K562 (cell line): Measurements from ENCODE around the gene SLC25A36. TPM values are rescaled to one million over a fixed set of nuclear protein-coding genes. Genes with fewer than 3 reads are reported as not detected.

ENCODE experiments used
- ATAC-seq: fragments of 200-7000 bp; cut with Tn5 transposase; 3 replicates; pipeline ENCODE4 v1.9.1; 2020; ENCODE audit warnings: moderate library complexity
- BruUV-seq: library from RNA; stranded (reverse); fragments of 400-500 nt; replicated peaks from 2 replicates; lab custom pipeline; 2021; lab: Mats Ljungman, UMichigan
- CTCF ChIA-PET: fragments of 300-600 bp; formaldehyde crosslinking; extraction: SDS; loops from one replicate; lab custom pipeline; 2021; ENCODE audit warnings: low intra/inter-chr PET ratio; lab: Yijun Ruan, JAX
- POLR2A ChIA-PET: fragments of 300-600, 350-650 bp; sonication (Branson Sonifier 250); formaldehyde crosslinking; extraction: SDS; loops from one replicate; lab custom pipeline; 2021; ENCODE audit warnings: antibody characterized with exemption, inconsistent platforms; lab: Yijun Ruan, JAX
- DNase-seq, 4 experiments: peaks; one replicate each; pipeline versions ENCODE4 v3.0.0 to v3.0.0-alpha.2; 2011 to 2018; ENCODE audit warnings: low spot score in 3 of 4, mixed read lengths in 3 of 4; ENCODE audit errors: extremely low read depth in 1 of 4
- FAIRE-seq: peaks from 2 replicates; lab custom pipeline; 2011; peaks lifted over from hg19 to GRCh38; lab: Jason Lieb, UNC
- H2AFZ ChIP-seq: 2 replicates; pipeline ENCODE4 v1.6.0; 2011; ENCODE audit warnings: low read depth, low read length, control low read depth, inconsistent platforms
- H3K27ac ChIP-seq: fragments of 200-600 bp; 3 replicates; pipeline ENCODE4 v1.8.0; 2011; ENCODE audit warnings: low read depth, mild to moderate bottlenecking, control low read depth, inconsistent platforms, low read length, moderate library complexity, mixed read lengths; ENCODE audit errors: extremely low read depth
- H3K27me3 ChIP-seq, 2 experiments: fragments of 300-600 bp in 1 of 2; 2 replicates in 1 of 2; 3 replicates in 1 of 2; pipeline versions ENCODE4 v1.6.0 to v1.8.0; 2011; ENCODE audit warnings: inconsistent platforms in 2 of 2, low read length in 2 of 2, mild to moderate bottlenecking in 1 of 2, mixed read lengths in 1 of 2, moderate library complexity in 1 of 2; ENCODE audit not compliant: control insufficient read depth in 2 of 2, insufficient read depth in 2 of 2
- H3K36me3 ChIP-seq: fragments of 300-600 bp; 3 replicates; pipeline ENCODE4 v1.8.0; 2011; ENCODE audit warnings: mild to moderate bottlenecking, low read length, inconsistent platforms; ENCODE audit not compliant: control insufficient read depth, insufficient read depth
- H3K4me1 ChIP-seq, 2 experiments: fragments of 200-600 bp in 1 of 2; replicated peaks in 1 of 2; 2 replicates in 1 of 2; 3 replicates in 1 of 2; pipeline versions ENCODE4 v1.5.1 to v1.8.0; 2011; ENCODE audit warnings: inconsistent platforms in 2 of 2, low read length in 2 of 2, mild to moderate bottlenecking in 1 of 2, mixed read lengths in 1 of 2, moderate library complexity in 1 of 2; ENCODE audit not compliant: control insufficient read depth in 2 of 2, insufficient read depth in 2 of 2
- H3K4me2 ChIP-seq: 2 replicates; pipeline ENCODE4 v1.6.1; 2011; ENCODE audit warnings: low read length, control low read depth, inconsistent platforms, mixed read lengths; ENCODE audit not compliant: insufficient read depth
- H3K4me3 ChIP-seq: fragments of 200-600 bp; sonication (generic), shearing (Covaris generic); 2 replicates; pipeline ENCODE4 v1.5.1; 2016; ENCODE audit warnings: control low read depth, inconsistent platforms
- H3K79me2 ChIP-seq: fragments of 200-600 bp; 3 replicates; pipeline ENCODE4 v1.8.0; 2011; ENCODE audit warnings: low read length, inconsistent platforms; ENCODE audit not compliant: control insufficient read depth, insufficient read depth
- H3K9ac ChIP-seq, 2 experiments: 2 replicates each; pipeline versions ENCODE4 v1.6.0 to v1.6.1; 2011; ENCODE audit warnings: low read depth in 2 of 2, low read length in 2 of 2, control low read depth in 1 of 2, inconsistent platforms in 1 of 2, mild to moderate bottlenecking in 1 of 2, mixed read lengths in 1 of 2; ENCODE audit not compliant: insufficient read depth in 1 of 2
- H3K9me1 ChIP-seq: one replicate; pipeline ENCODE4 v1.6.0; 2011; ENCODE audit warnings: inconsistent platforms, mild to moderate bottlenecking, low read length, moderate library complexity; ENCODE audit not compliant: control insufficient read depth, insufficient read depth
- H3K9me3 ChIP-seq: replicated peaks from 2 replicates; pipeline ENCODE4 v1.5.1; 2011; ENCODE audit warnings: low read depth, low read length, inconsistent platforms; ENCODE audit not compliant: control insufficient read depth, insufficient read depth
- H4K20me1 ChIP-seq: replicated peaks from 2 replicates; pipeline ENCODE4 v1.6.1; 2011; ENCODE audit warnings: low read length, inconsistent platforms, mixed read lengths; ENCODE audit not compliant: control insufficient read depth, insufficient read depth
- CBX3 ChIP-seq, 2 experiments: IDR thresholded peaks; 1 replicate in 1 of 2; 2 replicates in 1 of 2; pipeline ENCODE4 v1.6.1; 2012; ENCODE audit warnings: inconsistent platforms in 2 of 2, low read length in 2 of 2, borderline replicate concordance in 1 of 2, control low read depth in 1 of 2
- ESRRB ChIP-seq: fragments of 250-450 bp; sonication (Bioruptor Pico); IDR thresholded peaks from 2 replicates; pipeline ENCODE4 v1.5.0; 2020; ENCODE audit warnings: mild to moderate bottlenecking, moderate library complexity, borderline replicate concordance
- HDAC8 ChIP-seq: fragments of 450-650 bp; IDR thresholded peaks from 2 replicates; pipeline ENCODE4 v1.6.1; 2016; ENCODE audit warnings: mild to moderate bottlenecking, missing genetic modification characterization, moderate library complexity, missing compliant biosample characterization
- HOXB6 ChIP-seq: fragments of 250-450 bp; sonication (Bioruptor Pico); IDR thresholded peaks from 2 replicates; pipeline ENCODE4 v1.5.1; 2022; ENCODE audit warnings: mild to moderate bottlenecking, borderline replicate concordance
- TAL1 ChIP-seq: fragments of 450-650 bp; IDR thresholded peaks from 2 replicates; pipeline ENCODE4 v1.6.1; 2016; ENCODE audit warnings: mild to moderate bottlenecking
- THRA ChIP-seq: fragments of 450-650 bp; IDR thresholded peaks from 2 replicates; pipeline ENCODE4 v1.6.1; 2017; ENCODE audit warnings: mild to moderate bottlenecking, moderate library complexity
- ZNF253 ChIP-seq: fragments of 250-450 bp; sonication (Bioruptor Pico); conservative IDR thresholded peaks from 2 replicates; pipeline ENCODE4 v1.6.1; 2021; ENCODE audit warnings: mild to moderate bottlenecking
- WGBS: fragments of 100-300 bp; shearing (Covaris generic); methylation state at CpG from one replicate; pipeline ENCODE4 v1.1.6; 2016; ENCODE audit warnings: low coverage, mixed read lengths; ENCODE audit not compliant: insufficient coverage; ENCODE audit errors: missing lambda C conversion rate; 5-methylcytosine and 5-hydroxymethylcytosine counted together
- in situ Hi-C: fragments of 300-500 bp; cut with MboI; formaldehyde crosslinking; loops from 4 replicates; pipeline ENCODE4 v1.15.0; 2018; ENCODE audit warnings: inconsistent platforms, mixed read lengths
- intact Hi-C: fragments of 100-400 bp; cut with micrococcal nuclease; formaldehyde crosslinking; loops from 2 replicates; pipeline ENCODE4 v1.14.2; 2022
- polyA plus RNA-seq, 8 experiments: library from polyadenylated mRNA; depleted of rRNA in 4 of 8; stranded (reverse) in 5 of 8; unstranded in 3 of 8; fragments of >200 nt; fragmentation: Nextera tagmentation in 2 of 8; fragmentation: Illumina TruSeq in 1 of 8; extraction: Ambion mirVana in 2 of 8; extraction: Trizol in 1 of 8; gene quantifications; 2 replicates each; pipeline versions ENCODE4 v1.2.1 to v1.2.3, GENCODE V29; 2011 to 2014; ENCODE audit warnings: inconsistent platforms in 1 of 8, missing spikeins in 1 of 8
- total RNA-seq, 7 experiments: library from RNA; depleted of rRNA in 6 of 7; stranded (reverse); fragments of >200 nt in 6 of 7; fragmentation: Illumina TruSeq in 2 of 7; extraction: Trizol in 2 of 7; gene quantifications; 2 replicates each; pipeline versions ENCODE4 v1.2.1 to v1.2.3, GENCODE V29; 2011 to 2021; ENCODE audit warnings: low replicate concordance in 1 of 7
- TF ChIP-seq, protein P1 (sequence below): fragments of 250-450 bp; sonication (Bioruptor Pico); IDR thresholded peaks from 2 replicates; pipeline ENCODE4 v1.8.0; 2021; ENCODE audit warnings: borderline replicate concordance, mild to moderate bottlenecking, moderate library complexity; ENCODE audit not compliant: poor library complexity, severe bottlenecking

SLC25A36 gene
- total and polyA plus RNA-seq, 9 of the 15 experiments (the other 6 are each of a cell fraction or from before 2014, with no cell fraction given): 12.0 to 95.3 (median 43.3) TPM

DNA sequence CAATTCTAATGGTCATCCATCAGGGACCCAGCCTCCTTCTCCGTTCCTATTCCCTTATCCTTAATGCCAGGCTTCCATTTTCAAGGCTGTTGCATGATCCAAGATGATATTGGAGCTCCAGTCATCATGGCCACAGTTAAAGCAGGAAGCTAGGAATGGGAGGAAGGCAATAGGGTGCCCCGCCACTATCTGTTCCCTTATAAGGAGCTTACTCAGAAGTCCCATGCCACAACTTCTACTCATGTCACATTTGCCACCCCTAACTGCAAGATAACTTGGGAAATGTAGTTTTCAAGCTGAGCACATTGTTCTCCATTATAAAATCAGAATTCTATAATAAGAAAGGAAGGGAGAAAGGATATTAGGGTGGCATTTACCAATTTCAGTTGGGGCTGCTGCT, 70.9 kb downstream of the SLC25A36 start:
- H3K79me2 ChIP-seq: no peaks in the 10 kb centered on the region
- TF ChIP-seq THRA (no peak), ZNF253 (CRISPR knock-in tag) (no peak), ESRRB (CRISPR knock-in tag) (no peak), HOXB6 (CRISPR knock-in tag) (no peak), TAL1 (no peak), HDAC8 (no peak), CBX3 (IDR thresholded peaks at IDR 0.05; ENCODE audit: borderline replicate concordance in 1 of 2, low read length in 2 of 2) (no peak)
- TF ChIP-seq, protein P1, sequence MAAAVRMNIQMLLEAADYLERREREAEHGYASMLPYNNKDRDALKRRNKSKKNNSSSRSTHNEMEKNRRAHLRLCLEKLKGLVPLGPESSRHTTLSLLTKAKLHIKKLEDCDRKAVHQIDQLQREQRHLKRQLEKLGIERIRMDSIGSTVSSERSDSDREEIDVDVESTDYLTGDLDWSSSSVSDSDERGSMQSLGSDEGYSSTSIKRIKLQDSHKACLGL (CRISPR knock-in tag): no peak
- 17% methylated on average over 2 of the region's 2 CpGs for WGBS
- no peak overlapping the region for H3K9ac ChIP-seq
- ChIA-PET CTCF (interaction anchor here (1.5 to 2.7 kb wide), 2 partner anchors 93 to 180 kb away, joined by 7 to 12 read pairs; no protein-coding TSS in a partner anchor), POLR2A (no interaction called here)
- H3K4me2 ChIP-seq: no peak overlapping the region
- in situ Hi-C loops (loop anchor here (5.0 to 25.0 kb wide), 2 partner anchors 95 to 175 kb away; no protein-coding TSS in a partner anchor), intact Hi-C loops (no loop called here)
- H3K4me1 ChIP-seq: peaks cover 0 to 4% of the 10 kb centered on the region in 2 experiments; a peak in 1 of 5 replicates
- H2AFZ ChIP-seq: no peak overlapping the region
- H3K9me1 ChIP-seq: no peaks in the 10 kb centered on the region
- no peak overlapping the region for H3K4me3 ChIP-seq
- no peaks in the 10 kb centered on the region for H4K20me1 ChIP-seq
- H3K27ac ChIP-seq: no peak overlapping the region
- peaks cover 11 to 38% of the 10 kb centered on the region in 2 experiments for H3K27me3 ChIP-seq
- ATAC-seq (no peak), FAIRE-seq (no peak), DNase-seq (no peak)
- no peaks in the 10 kb centered on the region for H3K36me3 ChIP-seq
- BruUV-seq: no TSS peak
- H3K9me3 ChIP-seq: no peaks in the 10 kb centered on the region
